Left forelimb (tissue), 1 donor: ENCODE data around the gene BMS1.
"Not testable (repeated sequence)": the region's sequence is repeated elsewhere in the genome, so short reads cannot be mapped to it uniquely, and the experiment has no call there.

Source experiments
- DNase-seq: peaks from one replicate; pipeline ENCODE4 v3.0.0-alpha.2; 2018; ENCODE audit warnings: low spot score

BMS1 gene, protein sequence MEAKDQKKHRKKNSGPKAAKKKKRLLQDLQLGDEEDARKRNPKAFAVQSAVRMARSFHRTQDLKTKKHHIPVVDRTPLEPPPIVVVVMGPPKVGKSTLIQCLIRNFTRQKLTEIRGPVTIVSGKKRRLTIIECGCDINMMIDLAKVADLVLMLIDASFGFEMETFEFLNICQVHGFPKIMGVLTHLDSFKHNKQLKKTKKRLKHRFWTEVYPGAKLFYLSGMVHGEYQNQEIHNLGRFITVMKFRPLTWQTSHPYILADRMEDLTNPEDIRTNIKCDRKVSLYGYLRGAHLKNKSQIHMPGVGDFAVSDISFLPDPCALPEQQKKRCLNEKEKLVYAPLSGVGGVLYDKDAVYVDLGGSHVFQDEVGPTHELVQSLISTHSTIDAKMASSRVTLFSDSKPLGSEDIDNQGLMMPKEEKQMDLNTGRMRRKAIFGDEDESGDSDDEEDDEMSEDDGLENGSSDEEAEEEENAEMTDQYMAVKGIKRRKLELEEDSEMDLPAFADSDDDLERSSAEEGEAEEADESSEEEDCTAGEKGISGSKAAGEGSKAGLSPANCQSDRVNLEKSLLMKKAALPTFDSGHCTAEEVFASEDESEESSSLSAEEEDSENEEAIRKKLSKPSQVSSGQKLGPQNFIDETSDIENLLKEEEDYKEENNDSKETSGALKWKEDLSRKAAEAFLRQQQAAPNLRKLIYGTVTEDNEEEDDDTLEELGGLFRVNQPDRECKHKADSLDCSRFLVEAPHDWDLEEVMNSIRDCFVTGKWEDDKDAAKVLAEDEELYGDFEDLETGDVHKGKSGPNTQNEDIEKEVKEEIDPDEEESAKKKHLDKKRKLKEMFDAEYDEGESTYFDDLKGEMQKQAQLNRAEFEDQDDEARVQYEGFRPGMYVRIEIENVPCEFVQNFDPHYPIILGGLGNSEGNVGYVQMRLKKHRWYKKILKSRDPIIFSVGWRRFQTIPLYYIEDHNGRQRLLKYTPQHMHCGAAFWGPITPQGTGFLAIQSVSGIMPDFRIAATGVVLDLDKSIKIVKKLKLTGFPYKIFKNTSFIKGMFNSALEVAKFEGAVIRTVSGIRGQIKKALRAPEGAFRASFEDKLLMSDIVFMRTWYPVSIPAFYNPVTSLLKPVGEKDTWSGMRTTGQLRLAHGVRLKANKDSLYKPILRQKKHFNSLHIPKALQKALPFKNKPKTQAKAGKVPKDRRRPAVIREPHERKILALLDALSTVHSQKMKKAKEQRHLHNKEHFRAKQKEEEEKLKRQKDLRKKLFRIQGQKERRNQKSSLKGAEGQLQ

DNA sequence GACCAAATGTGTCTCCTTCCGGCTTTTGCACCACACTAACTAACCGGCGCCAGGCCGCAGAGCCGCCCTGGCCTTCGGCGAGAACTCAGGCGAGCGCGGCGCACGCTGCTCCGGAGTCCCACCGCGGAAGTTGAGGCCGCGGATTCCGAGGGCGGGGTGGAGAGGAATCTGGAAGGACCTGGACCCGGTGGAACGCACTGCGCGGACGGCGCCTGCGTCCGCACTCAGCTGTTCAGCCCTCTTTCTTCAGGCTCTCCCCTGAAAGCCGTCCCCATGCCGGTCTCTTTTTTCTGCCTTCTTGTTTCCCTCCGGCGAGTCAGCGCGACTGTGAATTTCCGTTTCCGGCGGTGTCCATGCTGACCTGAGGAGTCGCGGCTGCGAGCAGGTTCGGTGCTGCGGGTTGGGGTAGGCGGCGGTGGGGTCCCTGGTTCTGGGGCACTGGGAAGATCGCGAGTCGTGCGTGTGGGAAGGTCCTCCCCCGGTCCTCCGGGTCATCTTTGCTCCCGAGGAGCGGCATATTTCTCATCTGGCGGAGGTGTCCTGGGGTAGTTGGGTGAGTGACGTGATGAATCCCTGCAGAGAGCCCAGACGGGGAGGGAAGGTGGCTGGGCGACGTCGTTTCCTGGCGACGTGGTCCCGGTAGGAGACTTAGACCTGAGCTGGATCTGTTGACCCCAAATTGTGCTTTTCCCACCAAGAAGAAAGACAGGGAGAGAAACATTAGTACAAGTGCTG is at the start of gene BMS1:
Gene BMS1, plus strand, starts transcription at position 350 of the 735 bp plus-strand sequence. CDS start 1,600 bp downstream, outside the sequence.
- peak; percentile 95 for DNase-seq

DNA sequence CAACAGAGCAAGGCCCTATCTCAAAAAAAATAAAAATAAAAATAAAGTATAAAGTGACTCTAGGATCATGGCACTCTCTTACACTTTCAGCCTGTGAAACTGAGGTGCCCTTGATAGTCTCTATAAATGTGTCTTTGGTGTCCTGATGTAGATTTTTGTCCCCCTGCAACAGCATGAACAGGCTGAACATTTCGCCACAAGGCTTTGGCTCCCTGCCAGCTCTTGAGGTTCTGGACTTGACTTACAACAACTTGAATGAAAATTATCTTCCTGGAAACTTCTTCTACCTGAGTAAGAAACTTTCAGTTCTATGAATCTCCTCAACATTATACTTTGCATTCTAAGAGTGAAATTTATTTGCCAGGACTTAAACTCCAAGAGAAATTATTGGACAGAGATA is 48.1 kb upstream of the BMS1 start:
- DNase-seq: no peak

- no peak for DNase-seq
Observed at GRCh38 chr10:42738679-42739078, 43.9 kb upstream of the BMS1 start.

- DNase-seq: not testable (repeated sequence)
Observed at GRCh38 chr10:42741536-42741935, 41.1 kb upstream of the BMS1 start.

DNA sequence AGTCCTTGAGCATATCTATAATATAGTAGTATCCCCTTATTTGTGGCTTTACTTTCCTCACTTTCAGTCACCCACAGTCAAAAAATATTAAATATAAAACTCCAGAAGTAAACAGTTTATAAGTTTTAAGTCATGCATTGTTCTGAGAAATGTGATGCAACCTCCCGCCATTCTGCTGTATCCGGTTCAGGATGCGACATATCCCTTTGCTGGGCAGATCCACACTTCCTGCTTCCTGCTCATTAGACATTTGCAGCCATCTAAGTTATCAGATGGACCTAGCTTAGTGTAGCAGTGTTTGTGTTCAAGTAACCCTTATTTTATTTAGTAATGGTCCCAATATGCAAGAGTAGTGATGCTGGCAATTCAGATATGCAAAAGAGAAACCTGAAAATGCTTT is 38.9 kb upstream of the BMS1 start:
- no peak for DNase-seq

GRCh38 chr10:42744134-42744701 is 38.4 kb upstream of the BMS1 start:
- DNase-seq: no peak

- peak; percentile 78 for DNase-seq
Observed at GRCh38 chr10:42753126-42753506, 29.5 kb upstream of the BMS1 start.

DNA sequence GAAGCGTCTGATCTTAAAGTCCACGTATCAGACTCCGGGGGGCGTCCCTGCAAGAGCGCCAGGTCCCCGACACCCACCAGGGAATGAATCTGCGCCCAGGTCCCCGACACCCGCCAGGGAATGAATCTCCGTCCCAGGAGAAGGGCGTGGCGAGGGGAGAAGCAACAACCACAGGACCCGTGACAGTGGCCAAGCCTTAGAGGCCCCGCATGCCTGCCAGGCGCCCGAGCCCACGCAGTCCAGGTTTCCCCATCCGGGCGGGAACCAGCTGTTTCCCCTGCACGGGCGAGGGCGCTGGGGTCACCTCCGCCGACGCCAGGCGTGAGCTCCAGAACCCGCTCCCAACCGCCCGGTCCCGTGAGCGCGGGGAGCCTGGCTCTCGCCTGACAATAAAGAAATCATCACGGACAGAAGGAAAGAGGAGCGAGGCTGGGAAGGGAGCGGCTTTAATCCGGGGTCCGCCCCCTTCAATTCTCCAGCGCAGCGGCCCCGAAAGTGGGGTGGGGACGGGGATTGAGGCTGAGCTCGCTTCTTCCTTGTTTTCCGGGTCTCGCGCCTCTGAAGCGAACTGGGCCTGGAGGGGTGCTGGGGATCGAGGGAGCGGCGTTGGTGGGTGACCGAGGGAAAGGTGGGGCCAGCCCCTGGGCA is 29.0 kb upstream of the BMS1 start:
- DNase-seq: no peak

DNA sequence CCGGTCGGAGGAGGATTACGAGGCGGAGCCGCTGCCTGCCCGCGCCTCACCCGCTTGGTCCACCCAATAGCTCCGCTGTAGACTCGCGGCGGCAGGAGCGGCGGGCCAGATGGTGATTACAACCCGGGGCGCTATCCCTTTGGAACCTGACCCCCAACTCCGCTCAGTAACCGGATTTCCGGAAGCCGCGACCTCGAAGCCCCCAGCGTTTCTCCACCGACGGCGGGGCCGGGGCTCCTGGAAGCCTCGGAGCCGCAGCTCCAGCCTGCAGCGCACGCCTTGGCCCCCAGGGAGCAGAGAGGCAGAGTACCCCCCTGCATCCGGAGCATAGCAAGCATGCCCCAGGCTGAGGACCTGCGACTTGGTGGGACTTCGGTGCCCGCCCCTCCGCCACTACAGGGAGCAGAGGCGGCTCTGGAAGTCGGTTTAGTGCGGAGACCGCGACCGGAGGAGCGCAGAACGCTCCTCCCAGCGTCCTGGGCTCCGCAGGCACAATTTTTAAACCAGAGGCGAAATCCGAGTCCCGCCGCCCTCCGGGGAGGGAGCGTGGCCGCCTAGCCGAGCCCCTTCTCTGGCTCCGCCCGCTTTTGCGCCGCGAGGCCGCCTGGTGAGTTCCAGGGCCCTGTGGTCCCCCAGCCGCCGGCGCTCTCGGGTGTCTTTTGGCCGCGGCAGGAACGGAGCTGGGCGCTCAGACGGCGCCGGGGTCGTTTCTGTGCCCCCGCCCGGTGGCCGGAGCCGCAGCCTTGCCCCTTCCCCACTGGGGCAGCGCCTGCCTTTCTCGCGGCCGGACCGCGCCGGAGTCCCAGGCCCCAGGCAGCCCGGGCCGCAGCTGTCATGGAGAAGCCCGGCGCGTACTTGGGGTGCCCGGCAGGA is 28.2 kb upstream of the BMS1 start:
- DNase-seq: no peak

GRCh38 chr10:42755028-42755451 is 27.6 kb upstream of the BMS1 start:
- DNase-seq: no peak

- DNase-seq: no peak
Observed at GRCh38 chr10:42755556-42756093, 27.0 kb upstream of the BMS1 start.

GRCh38 chr10:42767906-42768305 is 14.7 kb upstream of the BMS1 start:
- no peak for DNase-seq

DNA sequence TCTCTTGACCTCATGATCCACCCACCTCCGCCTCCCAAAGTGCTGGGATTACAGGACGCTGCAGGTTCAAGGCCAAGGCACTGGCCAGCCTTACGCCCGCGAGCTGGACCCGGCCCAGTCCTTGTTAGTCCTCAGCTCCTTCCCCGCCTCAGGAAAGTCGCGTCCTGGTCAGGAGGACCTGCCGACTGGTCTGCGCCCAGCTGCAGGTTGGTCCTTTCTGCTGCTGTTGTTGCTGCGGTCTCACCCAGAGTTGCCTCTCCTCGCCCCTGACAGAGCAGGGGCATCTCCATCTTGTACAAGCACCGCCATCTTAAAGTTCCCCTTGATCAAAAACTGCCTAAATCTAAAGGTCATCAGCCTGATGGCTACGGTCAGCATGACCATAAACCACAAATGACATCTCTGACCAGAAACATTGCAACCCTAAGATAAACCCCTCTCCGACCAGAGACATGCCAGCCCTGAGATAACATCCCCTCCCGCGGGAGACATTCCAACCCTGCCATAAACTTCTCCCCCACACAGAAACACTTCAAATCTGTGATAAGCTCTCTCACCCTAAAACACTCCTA is 13.9 kb upstream of the BMS1 start:
- DNase-seq: no peak

DNA sequence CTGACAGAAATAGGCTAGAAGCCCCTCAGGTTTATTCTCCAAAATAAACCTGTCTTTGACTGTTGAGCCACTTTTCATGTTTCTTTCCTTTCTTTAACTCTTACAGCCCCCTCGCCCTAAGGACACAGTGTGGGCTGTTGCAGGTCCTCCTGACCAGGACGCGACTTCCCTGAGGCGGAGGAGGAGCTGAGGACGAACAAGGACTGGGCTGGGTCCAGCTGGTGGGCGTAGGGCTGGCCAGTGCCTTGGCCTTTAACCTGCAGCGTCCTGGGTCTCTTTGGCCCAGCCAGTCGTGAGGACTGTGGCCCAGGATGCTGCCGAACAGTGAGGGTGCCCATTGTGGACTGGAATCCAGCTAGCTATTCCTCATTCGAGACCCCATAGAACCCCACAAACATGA is 13.4 kb upstream of the BMS1 start:
- DNase-seq: no peak

DNA sequence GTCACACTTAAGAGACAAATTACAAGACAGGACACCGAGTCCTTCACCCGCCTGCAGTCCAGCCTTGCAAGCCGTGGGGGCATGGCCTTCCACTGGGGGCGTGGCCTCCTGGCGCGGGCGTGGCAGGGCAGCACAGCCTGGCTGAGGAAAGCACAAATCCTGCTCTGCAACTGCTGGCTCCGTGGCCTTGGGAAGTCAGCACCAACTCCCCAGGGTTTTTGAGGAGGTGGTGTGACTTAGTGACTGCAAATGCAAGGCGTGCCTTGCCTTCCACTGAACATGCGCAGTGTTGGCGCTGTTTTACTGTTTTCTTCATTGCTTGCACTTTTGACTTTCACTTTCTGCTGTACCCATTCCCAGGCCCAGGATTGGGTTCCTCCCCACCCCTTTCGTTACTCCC is 12.9 kb upstream of the BMS1 start:
- no peak for DNase-seq

GRCh38 chr10:42776681-42777080 is 5.9 kb upstream of the BMS1 start:
- DNase-seq: no peak

- DNase-seq: no peak
Observed at GRCh38 chr10:42780456-42780855, 2.1 kb upstream of the BMS1 start.

GRCh38 chr10:42781893-42782445 is 626 bp upstream of the BMS1 start:
- no peak for DNase-seq

GRCh38 chr10:42783181-42783549 is 570 bp downstream of the BMS1 start:
- no peak for DNase-seq
